Measurements from ENCODE around the gene GABRR3.
A peak's percentile ranks its signal among the peaks of the same experiment; 100 is the strongest.
"Not testable (repeated sequence)": the region's sequence is repeated elsewhere in the genome, so short reads cannot be mapped to it uniquely, and the experiment has no call there.

The GABRR3 gene

DNA sequence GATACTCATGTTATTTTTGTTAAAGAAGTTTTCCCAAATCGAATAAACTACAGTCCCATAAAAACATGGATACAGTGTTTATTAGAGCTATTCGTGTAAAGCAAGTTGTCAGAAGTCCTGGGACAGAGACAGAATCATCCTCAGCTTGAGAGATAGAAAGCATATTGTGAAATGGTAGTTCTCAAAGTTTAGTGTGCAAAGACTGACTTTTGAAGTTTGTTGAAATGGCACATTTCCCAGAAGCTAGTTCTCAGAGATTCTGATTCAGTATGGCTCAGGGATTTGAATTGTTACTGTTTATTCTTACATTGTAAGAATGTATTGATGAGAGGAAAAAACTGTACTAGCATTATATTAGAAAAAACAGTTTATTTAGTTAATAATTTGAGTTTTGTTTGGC, 22.1 kb downstream of the GABRR3 start:
- DNase-seq (ENCODE audit: low read depth): peak; percentile 62
- no peak for TF ChIP-seq CTCF (conservative IDR thresholded peaks at IDR 0.05; ENCODE audit: low read depth, low read length)
- no peak overlapping the region for H3K4me3 ChIP-seq (ENCODE audit: low read depth, low read length)

GRCh38 chr3:98010883-98011449, 24.1 kb downstream of the GABRR3 start:
- not testable (repeated sequence) for DNase-seq (ENCODE audit: low read depth); H3K4me3 ChIP-seq (ENCODE audit: low read depth, low read length)

- DNase-seq (ENCODE audit: low read depth): no peak
- TF ChIP-seq CTCF (conservative IDR thresholded peaks at IDR 0.05; ENCODE audit: low read depth, low read length): no peak
- no peak overlapping the region for H3K4me3 ChIP-seq (ENCODE audit: low read depth, low read length)
Observed at GRCh38 chr3:98010194-98010882, 24.8 kb downstream of the GABRR3 start.

- TF ChIP-seq CTCF (conservative IDR thresholded peaks at IDR 0.05; ENCODE audit: low read depth, low read length): no peak
- no peak for DNase-seq (ENCODE audit: low read depth)
- no peak overlapping the region for H3K4me3 ChIP-seq (ENCODE audit: low read depth, low read length)
Observed at GRCh38 chr3:98008855-98009254, 26.3 kb downstream of the GABRR3 start.

DNA sequence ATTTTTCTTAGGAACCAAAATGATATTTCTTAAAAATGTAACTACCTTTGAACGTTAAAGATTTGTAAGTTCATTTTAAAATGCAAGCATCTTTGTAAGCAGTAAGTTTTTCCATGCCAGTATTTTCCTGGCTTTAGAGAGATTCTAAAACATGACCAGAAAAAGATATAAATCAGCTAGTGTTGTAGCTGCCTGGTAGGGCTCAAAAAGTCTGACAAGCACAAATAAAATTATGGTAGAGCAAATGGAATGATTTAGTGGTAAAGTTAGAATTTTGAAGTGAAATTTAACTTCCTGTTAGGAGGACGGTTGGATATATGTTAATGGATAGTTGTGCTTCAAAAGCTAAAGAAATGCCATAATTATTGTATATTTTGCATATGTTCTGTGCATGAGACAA, 29.7 kb downstream of the GABRR3 start:
- TF ChIP-seq CTCF (conservative IDR thresholded peaks at IDR 0.05; ENCODE audit: low read depth, low read length): no peak
- no peak for DNase-seq (ENCODE audit: low read depth)
- no peak overlapping the region for H3K4me3 ChIP-seq (ENCODE audit: low read depth, low read length)

DNA sequence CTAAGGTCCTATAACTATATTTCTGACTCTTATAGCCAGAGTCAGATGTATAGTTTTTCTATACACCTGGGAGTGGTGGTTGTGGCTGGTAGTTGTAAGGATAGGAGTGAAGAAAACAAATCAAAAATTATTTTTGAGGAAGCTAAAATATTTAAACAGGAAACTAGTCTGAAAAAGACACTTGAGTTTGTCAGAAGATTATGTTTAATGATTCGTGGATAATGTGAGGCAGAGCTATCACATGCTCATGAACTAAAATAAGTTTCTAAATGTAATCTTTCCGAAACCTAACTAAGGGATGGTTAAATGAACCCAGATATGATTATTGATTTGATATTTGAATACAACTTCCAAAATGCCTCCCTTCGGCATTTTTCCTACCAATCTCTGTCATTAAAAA, 30.4 kb downstream of the GABRR3 start:
- no peak for DNase-seq (ENCODE audit: low read depth)
- TF ChIP-seq CTCF (conservative IDR thresholded peaks at IDR 0.05; ENCODE audit: low read depth, low read length): no peak
- H3K4me3 ChIP-seq (ENCODE audit: low read depth, low read length): no peak overlapping the region

DNA sequence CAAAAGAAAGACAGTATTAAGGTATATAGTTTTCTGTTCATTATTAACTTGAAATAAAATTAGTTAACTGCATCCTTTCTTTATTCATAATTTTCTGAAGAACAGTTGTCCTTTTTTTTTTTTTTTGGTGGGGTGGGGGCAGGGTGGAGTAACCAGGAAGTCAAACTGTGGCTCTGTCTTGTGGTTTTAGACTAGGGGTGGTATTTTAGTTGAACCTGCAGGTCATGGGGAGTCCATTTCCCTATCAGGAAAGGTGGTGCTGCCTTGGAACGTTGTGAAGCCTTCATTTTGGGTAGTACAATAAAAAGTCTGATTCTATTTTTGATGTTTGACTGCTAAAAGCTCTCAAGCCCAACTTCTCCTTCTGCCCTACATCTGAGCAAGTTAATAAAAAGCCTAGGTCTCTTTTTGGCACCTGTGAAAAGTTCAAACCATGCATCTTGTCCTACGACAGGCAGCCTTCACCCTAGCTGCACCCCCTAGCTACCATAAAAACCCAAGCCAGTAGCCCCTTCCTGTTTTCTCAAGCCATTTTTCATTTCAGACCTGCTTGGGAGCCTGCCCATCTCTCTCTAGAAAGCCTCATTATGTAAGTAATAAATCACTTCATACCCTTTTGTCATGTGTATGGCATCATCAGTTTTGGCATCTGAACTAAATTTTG, 31.7 kb downstream of the GABRR3 start:
- no peak overlapping the region for H3K4me3 ChIP-seq (ENCODE audit: low read depth, low read length)
- DNase-seq (ENCODE audit: low read depth): no peak
- no peak for TF ChIP-seq CTCF (conservative IDR thresholded peaks at IDR 0.05; ENCODE audit: low read depth, low read length)

All from choroid plexus epithelial cell (primary cell).